GM21367 (cell line): ENCODE data around the gene ZNF829.

ENCODE experiments used
- ATAC-seq: cut with Tn5 transposase; IDR thresholded peaks from one replicate; pipeline ENCODE4 v1.9.1; 2021; ENCODE audit not compliant: unreplicated experiment

ZNF829 gene

DNA sequence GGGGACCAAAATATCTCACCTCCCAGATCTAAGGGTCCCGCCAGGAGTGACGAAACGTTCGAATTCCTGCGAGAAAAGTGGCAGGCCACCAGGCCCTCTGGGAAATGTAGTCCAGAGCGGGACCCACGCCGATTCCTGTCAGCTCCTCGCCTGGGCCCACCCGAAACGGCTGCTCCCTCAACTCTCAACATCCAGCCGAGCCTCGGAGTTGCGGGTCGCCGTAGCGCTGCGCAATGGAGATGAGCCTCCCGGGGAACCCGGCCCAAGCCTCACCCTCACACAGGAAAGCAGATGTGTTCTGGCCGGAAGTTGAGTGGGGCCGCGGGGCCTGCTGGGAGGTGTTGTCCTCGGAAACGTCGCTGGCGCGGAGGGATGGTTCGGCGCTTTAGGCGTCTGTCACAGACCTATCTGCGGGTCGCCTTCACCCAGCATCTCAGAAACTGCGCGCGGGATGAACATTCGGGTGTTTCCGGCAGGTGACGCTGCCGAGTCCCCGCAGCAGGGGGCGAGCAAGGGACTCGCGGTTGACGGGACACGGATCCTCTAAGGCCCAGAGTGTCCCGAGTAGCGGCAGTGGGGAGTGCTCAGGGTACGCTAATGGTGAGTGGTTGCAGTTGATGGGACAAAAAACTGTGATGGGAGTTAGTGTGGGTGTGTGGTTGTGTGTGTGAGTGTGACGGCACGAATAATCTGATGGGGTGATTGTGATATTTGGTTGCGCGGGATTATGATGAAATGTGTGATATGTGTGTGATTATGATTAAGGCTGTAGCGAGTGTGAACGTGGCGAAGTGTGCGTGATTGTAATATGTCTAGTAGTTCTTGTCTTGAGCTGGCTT, at the start of gene ZNF829, which contains the start of gene ZNF568:
TSS of gene ZNF829 (minus strand) at position 300 of the 839 bp plus-strand sequence. CDS start 1,124 bp downstream, outside the sequence.
TSS of gene ZNF568 (plus strand) at position 341 of the 839 bp plus-strand sequence. CDS start 6,439 bp downstream, outside the sequence.
- peak; percentile 86 for ATAC-seq

DNA sequence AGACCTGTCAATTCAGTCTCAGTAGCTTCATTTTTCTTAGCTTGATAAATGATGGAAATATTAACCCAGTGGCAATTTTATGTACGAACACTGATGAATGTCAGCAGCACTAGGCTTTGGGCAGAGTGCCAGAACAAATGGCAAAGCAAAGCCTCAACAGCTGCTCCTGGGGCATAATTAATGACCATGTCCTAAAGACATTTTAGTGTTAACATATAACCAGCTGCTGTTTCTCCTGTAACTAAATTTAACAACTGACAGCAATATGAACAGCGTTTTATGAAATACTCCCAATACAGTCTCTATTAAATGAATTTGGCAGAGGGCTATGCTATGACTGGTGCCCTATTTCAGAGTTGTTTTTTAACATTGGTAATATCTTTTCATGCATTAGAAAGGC, 47.2 kb upstream of the ZNF829 start:
- no peak for ATAC-seq

DNA sequence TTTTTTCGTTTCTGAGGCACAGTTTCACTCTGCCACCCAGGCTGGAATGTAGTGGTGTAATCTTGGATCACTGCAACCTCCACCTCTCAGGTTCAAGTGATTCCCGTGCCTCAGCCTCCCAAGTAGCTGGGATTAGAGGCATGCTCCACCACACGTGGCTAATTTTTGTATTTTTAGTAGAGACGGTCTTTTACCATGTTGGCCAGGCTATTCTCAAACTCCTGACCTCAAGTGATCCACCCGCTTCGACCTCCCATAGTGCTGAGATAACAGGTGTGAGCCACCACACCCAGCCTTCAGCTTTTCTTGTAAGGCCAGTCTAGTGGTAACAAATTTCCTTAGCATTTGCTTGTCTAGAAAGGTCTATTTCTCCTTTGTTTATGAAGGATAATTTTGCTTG, 46.3 kb upstream of the ZNF829 start:
- ATAC-seq, result no peak

DNA sequence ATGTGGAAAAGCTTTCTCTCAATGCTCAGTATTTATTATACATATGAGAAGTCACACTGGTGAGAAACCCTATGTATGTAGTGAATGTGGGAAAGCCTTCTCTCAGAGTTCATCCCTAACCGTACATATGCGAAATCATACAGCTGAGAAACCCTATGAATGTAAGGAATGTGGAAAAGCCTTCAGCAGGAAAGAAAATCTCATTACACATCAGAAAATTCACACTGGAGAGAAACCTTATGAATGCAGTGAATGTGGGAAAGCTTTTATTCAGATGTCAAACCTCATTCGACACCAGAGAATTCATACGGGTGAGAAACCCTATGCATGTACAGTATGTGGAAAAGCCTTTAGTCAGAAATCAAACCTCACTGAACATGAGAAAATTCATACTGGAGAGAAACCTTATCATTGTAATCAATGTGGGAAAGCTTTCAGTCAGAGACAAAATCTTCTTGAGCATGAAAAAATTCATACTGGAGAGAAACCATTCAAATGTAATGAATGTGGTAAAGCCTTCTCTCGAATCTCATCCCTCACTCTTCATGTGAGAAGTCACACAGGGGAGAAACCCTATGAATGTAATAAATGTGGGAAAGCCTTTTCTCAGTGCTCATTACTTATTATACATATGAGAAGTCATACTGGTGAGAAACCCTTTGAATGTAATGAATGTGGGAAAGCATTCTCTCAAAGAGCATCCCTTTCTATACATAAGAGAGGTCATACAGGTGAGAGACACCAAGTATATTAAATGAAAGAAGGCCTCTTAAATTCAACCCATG, 34.4 kb upstream of the ZNF829 start:
- ATAC-seq, result no peak

DNA sequence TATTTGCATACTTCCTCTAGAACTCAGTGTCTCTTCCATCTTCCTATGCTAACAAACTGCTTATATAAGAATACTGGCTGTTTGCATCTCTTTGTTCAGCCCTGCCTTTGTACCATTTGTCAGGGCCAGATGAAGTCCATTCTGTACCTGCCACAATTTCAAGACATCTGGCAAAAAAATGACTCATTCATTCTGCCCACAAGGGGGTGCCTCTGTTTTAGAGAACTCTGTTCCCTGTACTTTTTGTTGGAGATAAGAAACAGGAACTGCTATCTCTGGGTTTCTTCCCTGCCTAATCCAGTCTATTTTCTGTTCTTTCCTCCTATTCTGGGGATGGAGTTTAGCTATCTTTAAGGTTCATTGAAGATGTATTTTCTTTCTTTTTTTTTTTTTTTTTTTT, 23.1 kb upstream of the ZNF829 start:
- no peak for ATAC-seq

DNA sequence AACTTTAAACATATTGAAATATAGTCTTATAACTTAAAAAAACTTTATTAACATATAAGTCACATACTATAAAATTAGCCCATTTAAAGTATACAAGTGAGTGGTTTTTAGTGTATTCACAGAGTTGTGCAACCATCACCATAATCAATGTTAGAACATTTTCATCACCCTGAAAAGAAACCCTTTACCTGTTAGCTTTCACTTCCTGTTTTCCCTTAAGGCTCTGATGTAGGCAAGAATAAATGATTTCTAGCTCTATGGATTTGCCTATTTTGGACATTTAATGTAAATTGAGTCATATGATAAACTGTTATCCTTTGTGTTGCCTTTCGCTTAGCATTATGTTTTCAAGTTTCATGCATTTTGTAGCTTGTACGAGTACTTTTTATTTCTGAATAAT, 15.6 kb upstream of the ZNF829 start:
- no peak for ATAC-seq

DNA sequence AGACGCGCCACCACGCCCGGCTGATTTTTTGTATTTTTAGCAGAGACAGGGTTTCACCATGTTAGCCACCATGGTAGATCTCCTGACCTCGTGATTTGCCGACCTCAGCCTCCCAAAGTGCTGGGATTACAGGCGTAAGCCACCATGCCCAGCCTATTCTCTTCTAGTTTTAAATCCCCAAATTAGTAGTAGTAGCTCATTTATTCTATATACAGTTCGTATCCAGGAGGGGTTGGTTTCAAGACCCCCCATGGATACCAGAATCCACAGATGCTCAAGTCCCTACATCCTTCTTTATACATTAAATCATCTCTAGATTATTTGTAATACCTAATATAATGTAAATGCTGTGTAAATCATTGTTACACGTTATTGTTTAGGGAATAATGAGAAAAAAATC, 2.0 kb upstream of the ZNF829 start:
- ATAC-seq, result no peak

DNA sequence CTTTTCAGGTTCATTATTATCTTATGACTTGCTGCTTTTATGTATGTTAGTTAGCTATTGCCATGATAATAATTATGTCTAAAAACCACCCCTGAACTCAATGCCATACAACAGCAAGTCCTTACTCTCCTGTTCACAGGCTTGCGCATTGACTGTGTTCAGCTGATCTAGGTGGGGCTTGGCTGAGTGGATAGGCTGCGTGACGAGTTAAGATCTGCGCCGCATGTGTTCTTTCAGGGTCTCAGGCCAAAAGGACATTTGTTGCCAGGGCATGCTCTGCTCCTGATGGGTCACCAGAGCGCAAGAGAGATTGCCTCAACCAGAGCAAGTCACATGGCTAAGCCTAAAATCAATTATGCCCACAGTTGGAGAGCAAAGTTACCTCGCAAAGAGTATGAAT, 900 bp upstream of the ZNF829 start:
- ATAC-seq, result no peak

DNA sequence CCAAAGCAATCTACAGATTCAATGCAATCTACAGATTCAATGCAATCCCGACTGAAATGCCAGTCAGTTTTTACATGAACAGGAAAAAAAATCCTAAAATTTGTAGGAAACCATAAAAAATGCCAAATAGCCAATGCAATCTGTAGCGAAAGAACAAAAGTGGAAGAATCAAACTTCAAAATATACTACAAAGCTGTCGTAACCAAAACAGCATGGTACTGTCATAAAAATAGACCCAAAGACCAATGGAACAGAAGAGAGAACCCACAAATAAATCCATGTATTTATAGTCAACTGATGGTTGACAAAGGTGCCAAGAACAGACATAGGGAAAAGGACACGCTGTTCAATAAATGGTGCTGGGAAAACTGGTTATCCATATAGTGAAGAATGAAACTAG, 17.7 kb downstream of the ZNF829 start:
- ATAC-seq, result no peak

DNA sequence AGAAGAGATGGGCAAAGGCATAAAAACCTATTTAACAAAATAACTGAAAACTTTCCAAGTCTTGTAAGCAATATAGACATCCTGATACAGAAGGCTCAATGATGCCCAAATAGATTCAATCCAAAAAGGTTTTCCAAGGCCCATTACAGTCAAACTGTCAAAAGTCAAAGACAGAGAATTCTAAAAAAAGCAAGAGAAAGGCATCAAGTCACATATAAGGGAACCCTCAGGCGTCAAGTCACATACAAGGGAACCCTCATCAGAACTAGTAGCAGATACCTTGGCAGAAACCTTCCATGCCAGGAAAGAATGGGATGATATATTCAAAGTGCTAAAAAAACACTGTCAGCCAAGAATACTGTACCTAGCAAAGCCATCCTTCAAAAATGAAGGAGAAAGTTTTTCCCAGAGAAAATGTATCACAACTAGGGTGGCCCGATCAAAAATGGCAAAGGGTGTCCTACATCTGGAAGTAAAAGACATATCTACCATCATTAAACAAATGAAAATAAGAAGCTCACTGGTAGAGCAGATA, 21.2 kb downstream of the ZNF829 start:
- ATAC-seq, result no peak

DNA sequence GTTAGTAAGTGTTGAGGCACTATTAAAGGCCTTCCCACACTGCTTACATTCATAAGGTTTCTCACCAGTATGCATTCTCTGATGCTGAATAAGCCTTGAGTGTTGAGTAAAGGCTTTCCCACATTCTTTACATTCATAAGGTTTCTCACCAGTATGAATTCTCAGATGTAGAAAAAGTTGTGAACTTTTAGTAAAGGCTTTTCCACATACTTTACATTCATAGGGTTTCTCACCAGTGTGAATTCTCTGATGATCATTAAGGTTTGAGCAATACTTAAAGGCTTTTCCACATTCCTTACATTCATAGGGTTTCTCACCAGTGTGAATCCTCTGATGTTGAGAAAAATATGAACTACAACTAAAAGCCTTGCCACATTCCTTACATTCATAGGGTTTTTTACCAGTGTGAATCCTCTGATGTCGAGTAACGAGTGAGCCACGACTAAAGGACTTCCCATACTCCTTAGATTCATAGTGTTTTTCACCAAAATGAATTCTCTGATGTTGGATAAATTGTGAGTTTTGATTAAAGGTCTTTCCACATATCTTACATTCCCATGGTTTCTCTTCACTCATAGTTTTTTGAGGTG, 24.2 kb downstream of the ZNF829 start:
- ATAC-seq, result no peak

DNA sequence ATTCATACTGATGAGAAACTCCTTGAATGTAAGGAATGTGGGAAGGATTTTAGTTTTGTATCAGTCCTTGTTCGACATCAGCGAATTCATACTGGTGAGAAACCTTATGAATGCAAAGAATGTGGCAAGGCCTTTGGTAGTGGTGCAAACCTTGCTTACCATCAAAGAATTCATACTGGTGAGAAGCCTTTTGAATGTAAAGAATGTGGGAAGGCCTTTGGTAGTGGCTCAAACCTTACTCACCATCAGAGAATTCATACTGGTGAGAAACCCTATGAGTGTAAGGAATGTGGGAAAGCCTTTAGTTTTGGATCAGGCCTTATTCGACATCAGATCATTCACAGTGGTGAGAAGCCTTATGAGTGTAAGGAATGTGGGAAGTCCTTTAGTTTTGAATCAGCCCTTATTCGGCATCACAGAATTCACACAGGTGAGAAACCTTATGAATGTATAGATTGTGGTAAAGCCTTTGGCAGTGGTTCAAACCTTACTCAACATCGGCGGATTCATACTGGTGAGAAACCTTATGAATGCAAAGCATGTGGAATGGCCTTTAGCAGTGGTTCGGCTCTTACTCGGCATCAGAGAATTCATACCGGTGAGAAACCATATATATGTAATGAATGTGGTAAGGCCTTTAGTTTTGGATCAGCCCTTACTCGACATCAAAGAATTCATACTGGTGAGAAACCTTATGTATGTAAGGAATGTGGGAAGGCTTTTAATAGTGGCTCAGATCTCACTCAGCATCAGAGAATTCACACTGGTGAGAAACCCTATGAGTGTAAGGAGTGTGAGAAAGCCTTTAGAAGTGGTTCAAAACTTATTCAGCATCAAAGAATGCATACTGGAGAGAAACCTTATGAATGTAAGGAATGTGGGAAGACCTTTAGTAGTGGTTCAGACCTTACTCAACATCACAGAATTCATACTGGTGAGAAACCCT, 38.8 kb downstream of the ZNF829 start:
- ATAC-seq, result no peak

DNA sequence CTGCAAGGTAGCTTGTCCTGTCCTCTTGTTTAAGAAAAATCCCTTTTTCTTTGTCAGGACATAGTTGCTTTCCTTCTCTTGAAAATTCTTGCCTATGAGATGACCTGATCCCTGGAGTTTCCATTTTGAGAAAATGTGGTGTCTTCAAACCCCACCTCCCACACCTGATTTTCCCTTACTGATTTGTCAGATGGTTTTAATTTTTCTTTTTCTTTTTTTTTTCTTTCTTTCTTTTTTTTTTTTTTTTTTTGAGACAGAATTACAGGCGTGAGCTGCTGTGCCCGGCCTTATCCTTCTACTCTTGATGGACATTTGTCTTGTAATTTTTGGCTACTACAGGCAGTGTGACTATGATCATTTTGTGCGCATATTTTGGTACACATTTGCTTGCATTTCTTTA, 64.2 kb downstream of the ZNF829 start:
- no peak for ATAC-seq

DNA sequence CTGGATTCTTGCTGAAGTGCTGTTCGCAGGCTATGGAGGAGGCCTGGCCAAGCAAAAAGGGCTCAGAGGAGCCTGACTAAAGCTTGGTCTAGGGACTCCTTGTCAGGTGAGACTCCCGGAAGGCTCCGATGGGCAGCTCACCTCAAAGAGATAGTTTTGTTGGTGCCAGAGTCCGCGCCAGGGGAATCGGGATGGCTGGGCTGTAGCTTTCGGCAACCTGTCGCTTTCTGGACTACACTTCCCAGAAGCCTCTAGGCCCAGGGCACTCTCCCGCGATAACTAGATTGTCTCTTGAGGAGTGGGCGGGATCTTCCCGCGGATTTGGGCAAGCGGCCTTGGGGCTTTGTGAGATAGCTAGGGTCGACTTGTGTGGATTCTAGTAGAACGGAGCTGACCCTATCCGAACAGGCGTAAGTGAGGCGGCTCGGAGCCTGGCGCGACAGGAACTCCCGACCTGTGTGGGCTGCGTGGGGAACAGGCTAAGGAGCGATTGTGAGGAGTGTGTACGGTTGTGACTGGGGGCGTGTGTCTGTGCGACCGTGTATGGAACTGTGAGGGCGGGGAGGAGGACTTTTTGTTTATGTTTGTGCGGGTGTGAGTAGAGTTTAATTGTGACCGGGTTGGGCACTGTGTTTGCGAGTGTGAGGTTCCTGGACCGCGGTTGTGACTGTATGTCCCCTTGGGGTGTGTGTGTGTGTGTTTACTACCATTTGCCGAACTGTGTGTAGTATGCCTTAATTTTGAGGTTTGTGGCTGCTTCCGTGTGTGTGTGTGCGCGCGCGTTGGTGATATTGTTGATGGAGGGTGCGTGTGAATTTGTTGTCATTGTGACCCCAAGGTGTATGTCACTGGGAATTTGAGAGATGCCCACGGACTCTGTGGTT, 65.3 kb downstream of the ZNF829 start, which contains the start of gene ZNF345:
TSS of gene ZNF345 (plus strand) at position 318 of the 884 bp plus-strand sequence. CDS start 25,955 bp downstream, outside the sequence.
- ATAC-seq, result peak; percentile 69

DNA sequence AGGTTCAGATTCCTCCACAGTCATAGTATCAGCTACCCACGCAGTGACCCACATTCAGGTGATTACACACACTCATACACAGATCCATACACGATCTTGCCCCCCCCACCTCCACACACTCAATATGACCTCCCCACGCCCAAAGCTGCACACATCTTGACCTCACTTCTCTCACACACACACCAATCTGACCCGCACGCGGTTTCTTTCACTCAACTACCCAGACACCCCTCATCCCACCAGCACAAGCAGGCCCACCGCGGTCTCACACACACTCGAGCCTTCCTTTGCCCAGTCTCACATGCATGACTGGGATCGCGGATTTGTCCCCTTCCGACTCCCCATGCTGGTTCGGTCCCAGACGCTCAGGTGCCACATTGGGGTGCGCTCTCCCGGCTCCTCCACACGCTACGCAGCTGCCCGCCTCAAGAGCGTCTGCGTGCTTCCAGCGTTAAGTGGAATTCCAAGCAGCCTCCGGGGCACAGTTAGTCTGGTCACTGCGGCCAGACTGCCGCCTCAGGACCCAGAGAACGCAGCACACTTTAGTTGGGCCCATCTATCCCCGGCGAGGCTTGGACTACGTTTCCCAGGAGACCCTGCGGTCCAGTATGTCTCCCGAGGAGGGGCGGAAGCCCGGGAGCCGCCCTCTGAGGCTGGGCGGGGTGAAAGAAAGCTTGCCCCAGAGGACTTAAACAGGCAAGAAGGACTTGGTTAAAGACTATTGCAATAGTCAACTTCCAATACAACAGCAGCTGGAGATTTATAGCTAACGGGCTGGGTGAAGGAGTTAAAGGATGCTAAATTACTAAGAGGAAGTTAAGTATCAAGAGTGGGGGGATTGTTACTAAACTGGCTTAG, 66.2 kb downstream of the ZNF829 start:
- peak; percentile 74 for ATAC-seq

DNA sequence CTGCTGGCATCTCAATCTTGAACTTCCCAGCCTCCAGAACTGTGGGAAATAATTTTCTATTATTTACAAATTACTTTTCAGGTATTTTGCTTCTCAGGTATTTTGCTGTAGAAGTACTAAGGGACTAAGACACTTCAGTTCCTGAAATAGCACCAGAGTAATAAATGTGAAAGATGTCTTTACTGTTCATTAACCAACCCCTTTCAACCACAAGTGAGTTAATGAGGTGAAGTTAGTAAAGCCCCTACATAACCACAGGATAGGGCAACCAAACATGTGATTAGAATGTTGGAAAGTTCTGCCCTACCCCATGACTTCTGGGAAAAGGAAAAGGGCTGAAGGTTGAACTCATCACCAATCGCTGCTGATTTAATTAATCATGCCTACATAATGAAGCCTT, 68.1 kb downstream of the ZNF829 start:
- no peak for ATAC-seq

DNA sequence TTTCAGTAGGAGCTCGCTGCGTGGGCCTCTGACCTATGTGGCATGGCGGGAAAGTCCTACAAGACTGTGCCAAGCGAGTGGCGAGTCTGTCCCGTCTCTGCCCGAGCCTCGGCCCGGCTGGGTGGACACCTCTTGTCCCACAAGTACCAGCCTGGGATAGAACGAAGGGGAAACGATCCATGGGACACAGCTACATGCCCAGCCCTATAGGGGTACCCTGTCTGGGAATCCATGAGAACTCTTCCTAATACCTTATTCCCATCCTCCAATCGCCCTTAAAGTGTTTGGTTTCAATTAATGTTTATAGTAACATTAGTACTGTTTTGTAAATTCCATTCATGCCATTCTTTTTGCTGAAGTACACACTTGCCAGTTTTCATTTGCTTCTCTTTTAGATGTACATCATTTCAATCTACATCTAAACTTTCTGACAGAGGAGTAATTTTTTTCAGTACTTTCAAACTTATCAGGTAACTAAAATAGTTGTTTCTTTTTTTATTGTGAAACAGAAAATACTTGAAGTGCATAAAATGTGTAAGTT, 77.2 kb downstream of the ZNF829 start:
- ATAC-seq, result no peak
